ENCODE data around the gene DTNBP1. TPM values are rescaled to one million over a fixed set of nuclear protein-coding genes. Genes with fewer than 3 reads are reported as not detected.

The DTNBP1 gene
- total and polyA plus RNA-seq, 2 experiments from 2014 or later = 0.32 to 15.8 TPM

DNA sequence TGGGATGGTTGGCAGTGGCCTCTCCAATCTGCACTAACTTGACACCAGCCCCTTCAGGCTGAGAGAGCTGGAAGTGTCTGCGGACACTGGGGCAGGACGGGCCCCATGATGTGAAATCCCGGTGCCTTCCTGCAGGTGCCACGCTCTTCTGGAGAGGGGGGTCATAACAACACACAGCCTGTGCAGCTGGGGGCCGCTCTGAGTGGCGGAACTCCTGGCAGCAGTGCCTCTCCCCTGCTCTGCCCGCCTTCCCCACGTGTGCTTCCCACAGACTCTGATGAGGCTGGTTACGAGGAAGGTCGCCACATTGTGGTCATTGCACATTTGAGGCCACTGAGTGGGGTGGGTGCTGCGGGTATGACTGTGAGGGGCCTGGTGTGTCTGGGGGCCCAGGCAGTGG lies 145.2 kb downstream of the DTNBP1 start:
- Histone ChIP-seq H3K27me3 (replicated peaks; ENCODE audit: insufficient read depth) (no peaks in the 10 kb centered on the region), H3K4me3 (no peak overlapping the region), H3K79me2 (ENCODE audit: insufficient read depth) (no peaks in the 10 kb centered on the region), H3K27ac (no peak overlapping the region), H3K9me2 (ENCODE audit: insufficient read depth) (no peaks in the 10 kb centered on the region), H3K36me3 (ENCODE audit: low read depth) (peaks cover 33% of the 10 kb centered on the region; the same call in 1 of the 2 replicates), H3K4me2 (ENCODE audit: unreplicated experiment) (no peak overlapping the region), H3K9ac (no peak overlapping the region), H3K4me1 (ENCODE audit: insufficient read depth) (peaks cover 4% of the 10 kb centered on the region; the same call in 1 of the 2 replicates), H4K20me1 (ENCODE audit: insufficient read depth) (no peaks in the 10 kb centered on the region), H3K9me3 (ENCODE audit: low read depth) (no peaks in the 10 kb centered on the region), H3F3A (ENCODE audit: insufficient read depth) (no peaks in the 10 kb centered on the region; the same call in 1 of the 2 replicates), H2AFZ (no peak overlapping the region)
- TF ChIP-seq EZH2phosphoT487 (IDR thresholded peaks at IDR 0.05; ENCODE audit: insufficient read depth, low read depth) = no peak
- no peak for TF ChIP-seq EZH2 (IDR thresholded peaks at IDR 0.05; ENCODE audit: insufficient read depth, poor library complexity, severe bottlenecking)
- WGBS, 2 experiments (ENCODE audit: low coverage in 1 of 2, low lambda C conversion rate in 2 of 2, missing lambda C conversion rate in 2 of 2) = 97 to 98% methylated on average over 11 of the region's 11 CpGs
- in situ Hi-C loops (cut with MboI) = no loop called here
- DNase-seq = no peak

DNA sequence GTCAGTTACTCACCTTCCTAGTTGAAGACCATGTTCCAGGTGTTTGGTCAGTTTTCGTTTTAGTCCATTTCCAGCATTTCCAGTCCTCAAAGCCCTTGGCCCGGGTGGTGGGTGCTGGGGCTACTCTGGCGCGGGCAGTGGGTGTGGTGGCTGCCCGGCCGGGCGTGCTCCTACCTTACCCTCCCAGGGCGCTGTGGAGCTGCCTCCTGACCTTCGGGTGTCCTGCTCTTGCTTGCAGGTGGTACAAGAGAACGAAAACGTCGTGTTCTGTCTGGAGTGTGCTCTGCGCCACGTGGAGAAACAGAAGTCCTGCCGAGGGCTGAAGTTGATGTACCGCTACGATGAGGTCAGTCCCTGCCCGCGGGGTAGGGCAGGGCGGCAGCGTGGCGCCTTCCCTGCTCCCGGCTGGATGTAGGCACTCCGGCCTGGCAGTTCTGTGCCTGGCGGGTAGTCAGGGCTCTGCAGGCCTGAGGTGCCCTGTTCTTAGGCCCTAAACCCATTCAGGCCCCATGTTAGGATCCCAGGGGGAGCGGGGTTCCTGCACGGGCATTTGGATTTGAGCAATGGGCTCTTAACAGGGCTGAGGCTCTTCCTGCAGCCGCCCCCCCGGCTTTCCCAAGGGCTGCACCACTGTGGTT lies 145.8 kb downstream of the DTNBP1 start:
- no peaks in the 10 kb centered on the region for H3K9me2 ChIP-seq (ENCODE audit: insufficient read depth)
- H3K27ac ChIP-seq = no peak overlapping the region
- no peak overlapping the region for H3K4me3 ChIP-seq
- no peaks in the 10 kb centered on the region for H3K79me2 ChIP-seq (ENCODE audit: insufficient read depth)
- H3F3A ChIP-seq (ENCODE audit: insufficient read depth) = no peaks in the 10 kb centered on the region; the same call in 1 of the 2 replicates
- H3K9me3 ChIP-seq (ENCODE audit: low read depth) = no peaks in the 10 kb centered on the region
- no peak overlapping the region for H3K4me2 ChIP-seq (ENCODE audit: unreplicated experiment)
- H3K9ac ChIP-seq = no peak overlapping the region
- H3K36me3 ChIP-seq (ENCODE audit: low read depth) = peaks cover 29% of the 10 kb centered on the region; the same call in 1 of the 2 replicates
- H3K27me3 ChIP-seq (replicated peaks; ENCODE audit: insufficient read depth) = no peaks in the 10 kb centered on the region
- DNase-seq = no peak
- in situ Hi-C loops (cut with MboI) = no loop called here
- peaks cover 4% of the 10 kb centered on the region; the same call in 1 of the 2 replicates for H3K4me1 ChIP-seq (ENCODE audit: insufficient read depth)
- 95% methylated on average over 29 of the region's 29 CpGs for WGBS, 2 experiments (ENCODE audit: low coverage in 1 of 2, low lambda C conversion rate in 2 of 2, missing lambda C conversion rate in 2 of 2)
- TF ChIP-seq EZH2phosphoT487 (IDR thresholded peaks at IDR 0.05; ENCODE audit: insufficient read depth, low read depth) = no peak
- no peak for TF ChIP-seq EZH2 (IDR thresholded peaks at IDR 0.05; ENCODE audit: insufficient read depth, poor library complexity, severe bottlenecking)
- no peaks in the 10 kb centered on the region for H4K20me1 ChIP-seq (ENCODE audit: insufficient read depth)
- H2AFZ ChIP-seq = no peak overlapping the region

DNA sequence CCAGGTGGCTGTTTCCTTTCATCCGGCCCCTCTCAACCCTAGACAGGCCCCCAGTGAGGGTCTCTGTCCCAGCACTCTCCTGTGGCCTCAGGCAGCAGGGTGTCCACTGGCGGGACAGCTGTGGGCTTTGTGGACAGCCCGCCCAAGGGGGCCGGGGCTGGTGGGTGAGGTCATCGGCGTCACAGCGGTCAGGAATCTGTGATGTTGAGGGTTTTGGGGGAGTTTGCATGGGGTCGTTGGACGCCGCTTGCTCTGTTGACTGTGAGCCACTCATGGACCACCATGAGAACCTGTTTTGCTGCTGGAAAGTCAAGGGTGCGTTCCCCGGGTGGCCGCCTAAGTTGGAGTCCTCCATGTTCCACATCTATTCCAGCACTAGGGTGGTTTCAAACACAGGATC lies 146.4 kb downstream of the DTNBP1 start:
- Histone ChIP-seq H3K9me2 (ENCODE audit: insufficient read depth) (no peaks in the 10 kb centered on the region), H3K79me2 (ENCODE audit: insufficient read depth) (no peaks in the 10 kb centered on the region; the same call in 1 of the 2 replicates), H3F3A (ENCODE audit: insufficient read depth) (no peaks in the 10 kb centered on the region; the same call in 1 of the 2 replicates), H3K27ac (no peak overlapping the region), H3K36me3 (ENCODE audit: low read depth) (peaks cover 26% of the 10 kb centered on the region; the same call in 1 of the 2 replicates), H3K4me1 (ENCODE audit: insufficient read depth) (peaks cover 4% of the 10 kb centered on the region; the same call in 1 of the 2 replicates), H3K4me2 (ENCODE audit: unreplicated experiment) (no peak overlapping the region), H3K4me3 (no peak overlapping the region), H4K20me1 (ENCODE audit: insufficient read depth) (no peaks in the 10 kb centered on the region), H3K9ac (no peak overlapping the region), H3K9me3 (ENCODE audit: low read depth) (no peaks in the 10 kb centered on the region), H2AFZ (no peak overlapping the region), H3K27me3 (replicated peaks; ENCODE audit: insufficient read depth) (no peaks in the 10 kb centered on the region)
- TF ChIP-seq EZH2 (IDR thresholded peaks at IDR 0.05; ENCODE audit: insufficient read depth, poor library complexity, severe bottlenecking) (no peak), EZH2phosphoT487 (IDR thresholded peaks at IDR 0.05; ENCODE audit: insufficient read depth, low read depth) (no peak)
- in situ Hi-C loops (cut with MboI) = no loop called here
- 97 to 99% methylated on average over 13 of the region's 13 CpGs for WGBS, 2 experiments (ENCODE audit: low coverage in 1 of 2, low lambda C conversion rate in 2 of 2, missing lambda C conversion rate in 2 of 2)
- no peak for DNase-seq

DNA sequence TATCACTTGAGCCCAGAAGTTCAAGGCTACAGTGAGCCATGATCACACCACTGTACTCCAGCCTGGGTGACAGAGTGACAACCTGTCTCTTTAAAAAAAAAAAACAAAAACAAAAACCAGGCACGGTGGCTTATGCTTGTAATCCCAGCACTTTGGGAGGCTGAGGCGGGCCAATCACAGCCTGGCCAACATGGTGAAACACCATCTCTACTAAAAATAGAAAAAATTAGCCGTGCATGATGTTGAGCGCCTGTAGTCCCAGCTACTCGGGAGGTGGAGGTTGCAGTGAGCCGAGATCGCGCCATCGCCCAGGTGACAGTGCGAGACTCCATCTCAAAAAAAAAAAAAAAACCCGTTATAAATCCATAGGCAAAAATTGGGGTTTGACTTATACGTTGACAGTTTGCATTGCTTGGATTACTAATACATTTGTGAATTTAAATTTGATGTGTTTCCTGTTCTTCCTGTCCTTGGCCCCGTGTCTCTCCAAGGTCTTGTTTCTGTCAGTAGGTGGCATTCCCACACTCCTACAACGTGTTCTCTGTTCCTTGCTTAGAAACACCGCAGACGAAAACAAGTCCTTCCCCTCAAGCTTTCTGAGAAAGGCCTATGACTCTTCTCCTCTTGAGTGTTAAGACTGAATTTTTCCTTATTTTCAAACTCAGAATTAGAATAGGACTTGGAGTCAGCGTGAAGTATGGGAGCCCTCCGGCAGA lies 147.0 kb downstream of the DTNBP1 start:
- in situ Hi-C loops (cut with MboI) = no loop called here
- peaks cover 4% of the 10 kb centered on the region; the same call in 1 of the 2 replicates for H3K4me1 ChIP-seq (ENCODE audit: insufficient read depth)
- H3K36me3 ChIP-seq (ENCODE audit: low read depth) = peaks cover 21% of the 10 kb centered on the region; the same call in 1 of the 2 replicates
- H3K4me2 ChIP-seq (ENCODE audit: unreplicated experiment) = no peak overlapping the region
- WGBS, 2 experiments (ENCODE audit: low coverage in 1 of 2, low lambda C conversion rate in 2 of 2, missing lambda C conversion rate in 2 of 2) = 92 to 93% methylated on average over 18 of the region's 18 CpGs
- TF ChIP-seq EZH2phosphoT487 (IDR thresholded peaks at IDR 0.05; ENCODE audit: insufficient read depth, low read depth) = no peak
- TF ChIP-seq EZH2 (IDR thresholded peaks at IDR 0.05; ENCODE audit: insufficient read depth, poor library complexity, severe bottlenecking) = no peak
- no peaks in the 10 kb centered on the region for H3K9me3 ChIP-seq (ENCODE audit: low read depth)
- no peak overlapping the region for H3K27ac ChIP-seq
- H3K79me2 ChIP-seq (ENCODE audit: insufficient read depth) = peaks cover under 1% of the 10 kb centered on the region; the same call in 1 of the 2 replicates
- no peaks in the 10 kb centered on the region for H4K20me1 ChIP-seq (ENCODE audit: insufficient read depth)
- no peaks in the 10 kb centered on the region for H3K27me3 ChIP-seq (replicated peaks; ENCODE audit: insufficient read depth)
- H3K9me2 ChIP-seq (ENCODE audit: insufficient read depth) = no peaks in the 10 kb centered on the region
- no peak overlapping the region for H2AFZ ChIP-seq
- H3K4me3 ChIP-seq = no peak overlapping the region
- no peak for DNase-seq
- no peaks in the 10 kb centered on the region for H3F3A ChIP-seq (ENCODE audit: insufficient read depth)
- no peak overlapping the region for H3K9ac ChIP-seq

Measured in GM23248 (cell line).